Measurements from ENCODE around the gene SAXO2.
"Not testable (repeated sequence)": the region's sequence is repeated elsewhere in the genome, so short reads cannot be mapped to it uniquely, and the experiment has no call there.

SAXO2 gene

GRCh38 chr15:82315519-82316246 lies 53.1 kb downstream of the SAXO2 start:
- DNase-seq (ENCODE audit: insufficient read length, low spot score): no peak
- TF ChIP-seq, protein P1, sequence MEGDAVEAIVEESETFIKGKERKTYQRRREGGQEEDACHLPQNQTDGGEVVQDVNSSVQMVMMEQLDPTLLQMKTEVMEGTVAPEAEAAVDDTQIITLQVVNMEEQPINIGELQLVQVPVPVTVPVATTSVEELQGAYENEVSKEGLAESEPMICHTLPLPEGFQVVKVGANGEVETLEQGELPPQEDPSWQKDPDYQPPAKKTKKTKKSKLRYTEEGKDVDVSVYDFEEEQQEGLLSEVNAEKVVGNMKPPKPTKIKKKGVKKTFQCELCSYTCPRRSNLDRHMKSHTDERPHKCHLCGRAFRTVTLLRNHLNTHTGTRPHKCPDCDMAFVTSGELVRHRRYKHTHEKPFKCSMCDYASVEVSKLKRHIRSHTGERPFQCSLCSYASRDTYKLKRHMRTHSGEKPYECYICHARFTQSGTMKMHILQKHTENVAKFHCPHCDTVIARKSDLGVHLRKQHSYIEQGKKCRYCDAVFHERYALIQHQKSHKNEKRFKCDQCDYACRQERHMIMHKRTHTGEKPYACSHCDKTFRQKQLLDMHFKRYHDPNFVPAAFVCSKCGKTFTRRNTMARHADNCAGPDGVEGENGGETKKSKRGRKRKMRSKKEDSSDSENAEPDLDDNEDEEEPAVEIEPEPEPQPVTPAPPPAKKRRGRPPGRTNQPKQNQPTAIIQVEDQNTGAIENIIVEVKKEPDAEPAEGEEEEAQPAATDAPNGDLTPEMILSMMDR (IDR thresholded peaks at IDR 0.05; ENCODE audit: insufficient read depth, missing control alignments): no peak
- no peak for FAIRE-seq

- not testable (repeated sequence) for DNase-seq (ENCODE audit: insufficient read length, low spot score); FAIRE-seq
These were observed 53.9 kb downstream of the SAXO2 start for GRCh38 chr15:82316247-82317090.

- TF ChIP-seq, protein P1 (IDR thresholded peaks at IDR 0.05; ENCODE audit: insufficient read depth, missing control alignments): no peak
- FAIRE-seq (no peak), DNase-seq (ENCODE audit: insufficient read length, low spot score) (no peak)
These were observed 54.5 kb downstream of the SAXO2 start for GRCh38 chr15:82317091-82317489.

GRCh38 chr15:82317516-82317915 lies 54.9 kb downstream of the SAXO2 start:
- DNase-seq (ENCODE audit: insufficient read length, low spot score); FAIRE-seq: not testable (repeated sequence)

- FAIRE-seq; DNase-seq (ENCODE audit: insufficient read length, low spot score): not testable (repeated sequence)
These were observed 55.7 kb downstream of the SAXO2 start for GRCh38 chr15:82318281-82318680.

DNA sequence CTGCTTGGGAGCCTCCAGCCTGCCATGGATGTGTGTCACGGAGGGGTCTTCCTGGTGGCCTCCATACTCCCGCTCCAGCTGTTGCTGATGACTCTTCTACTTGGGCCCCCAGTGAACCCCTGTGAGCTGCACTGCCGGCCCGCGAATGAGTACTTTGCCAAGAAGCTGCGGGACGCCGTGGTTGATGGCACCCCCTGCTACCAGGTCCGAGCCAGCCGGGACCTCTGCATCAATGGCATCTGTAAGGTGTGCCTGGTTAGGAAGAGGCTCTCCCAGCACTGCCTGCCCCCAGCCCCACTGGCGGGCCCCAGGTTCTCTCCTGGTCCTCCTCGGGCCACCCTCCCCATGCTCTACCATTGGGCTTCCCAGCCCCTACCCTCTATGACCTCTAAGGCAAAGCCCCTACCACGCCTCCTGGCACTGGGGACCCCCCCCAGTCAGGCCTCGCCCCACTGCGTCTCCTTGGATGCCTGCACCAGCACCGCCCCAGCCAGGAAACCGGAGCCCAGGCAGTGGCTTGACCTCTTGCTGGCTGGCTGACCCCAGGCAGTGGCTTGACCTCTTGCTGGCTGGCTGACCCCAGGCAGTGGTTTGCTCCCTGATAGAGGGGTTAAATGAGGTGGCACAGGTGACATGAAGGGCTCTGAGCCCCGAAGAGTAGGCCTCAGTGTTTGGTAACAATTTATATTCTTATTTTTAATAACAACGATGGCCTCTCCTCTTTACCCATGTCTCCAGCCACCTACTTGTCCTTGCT lies 57.1 kb downstream of the SAXO2 start:
- not testable (repeated sequence) for DNase-seq (ENCODE audit: insufficient read length, low spot score); FAIRE-seq

GRCh38 chr15:82320861-82321260 lies 58.2 kb downstream of the SAXO2 start:
- not testable (repeated sequence) for DNase-seq (ENCODE audit: insufficient read length, low spot score); FAIRE-seq

GRCh38 chr15:82322488-82322887 lies 59.9 kb downstream of the SAXO2 start:
- DNase-seq (ENCODE audit: insufficient read length, low spot score); FAIRE-seq: not testable (repeated sequence)

DNA sequence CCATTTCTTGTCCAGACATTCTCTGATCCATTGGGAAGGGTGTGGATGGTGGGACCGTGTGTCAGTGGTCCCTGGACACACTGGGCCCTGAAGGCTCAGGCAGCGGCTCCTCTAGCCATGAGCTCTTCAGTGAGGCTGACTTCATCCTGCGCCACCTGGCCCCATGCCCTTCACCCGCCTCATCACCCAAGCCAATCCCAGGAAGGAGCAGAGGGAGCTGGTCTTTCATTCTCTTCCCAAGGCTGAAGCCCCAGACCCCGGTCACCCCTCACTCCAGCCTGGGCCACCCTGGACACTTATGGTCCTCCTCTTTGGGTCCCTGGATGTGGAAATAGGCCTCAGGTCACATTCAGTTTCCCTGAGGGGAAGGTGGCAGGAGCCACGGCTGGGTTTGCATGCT lies 62.2 kb downstream of the SAXO2 start:
- not testable (repeated sequence) for FAIRE-seq

DNA sequence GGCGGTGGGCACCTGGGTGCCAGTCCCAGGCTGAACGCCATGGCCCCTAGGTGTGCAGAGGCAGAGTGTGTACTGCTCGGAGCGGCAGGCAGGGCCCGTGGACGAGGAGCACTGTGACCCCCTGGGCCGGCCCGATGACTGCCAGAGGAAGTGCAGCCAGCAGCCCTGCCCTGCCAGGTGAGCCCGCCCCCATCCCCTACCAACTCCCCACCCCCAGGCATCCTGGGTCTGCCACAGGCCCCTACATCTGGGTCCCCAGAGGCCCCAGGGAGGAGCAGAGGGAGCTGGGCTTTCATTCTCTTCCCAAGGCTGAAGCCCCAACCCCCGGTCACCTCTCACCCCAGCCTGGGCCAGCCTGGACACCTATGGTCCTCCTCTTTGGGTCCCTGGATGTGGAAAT lies 63.0 kb downstream of the SAXO2 start:
- not testable (repeated sequence) for DNase-seq (ENCODE audit: insufficient read length, low spot score)

More for the DNA sequence above, 62.2 kb downstream of the SAXO2 start:
- DNase-seq (ENCODE audit: insufficient read length, low spot score): not testable (repeated sequence)

GRCh38 chr15:82326896-82327295 lies 64.3 kb downstream of the SAXO2 start:
- DNase-seq (ENCODE audit: insufficient read length, low spot score); FAIRE-seq: not testable (repeated sequence)

More for the DNA sequence above, 63.0 kb downstream of the SAXO2 start:
- FAIRE-seq: not testable (repeated sequence)

- not testable (repeated sequence) for FAIRE-seq; DNase-seq (ENCODE audit: insufficient read length, low spot score)
These were observed 64.8 kb downstream of the SAXO2 start for GRCh38 chr15:82327372-82327771.

GRCh38 chr15:82329039-82329438 lies 66.4 kb downstream of the SAXO2 start:
- FAIRE-seq; DNase-seq (ENCODE audit: insufficient read length, low spot score): not testable (repeated sequence)

DNA sequence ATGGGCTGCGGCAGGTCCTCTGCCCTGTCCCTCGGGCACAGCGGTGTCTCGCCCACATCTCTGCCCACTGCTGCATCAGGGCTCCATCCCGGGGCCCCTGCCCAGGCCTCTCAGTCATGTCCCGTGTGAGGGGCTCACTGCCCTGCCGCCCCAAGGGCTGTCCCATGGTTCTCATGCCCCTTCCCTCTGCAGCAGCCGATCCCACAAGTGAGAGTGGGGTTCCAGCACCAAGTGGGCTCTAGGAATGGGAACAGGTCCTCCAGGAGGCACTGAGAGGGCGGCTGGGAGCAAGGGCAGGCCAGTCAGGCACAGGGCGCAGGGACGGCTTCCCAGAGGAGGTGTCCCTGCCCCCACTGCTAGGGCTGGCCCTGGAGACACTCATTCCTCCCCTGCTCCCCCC lies 68.3 kb downstream of the SAXO2 start:
- DNase-seq (ENCODE audit: insufficient read length, low spot score); FAIRE-seq: not testable (repeated sequence)

GRCh38 chr15:82331576-82332304 lies 69.1 kb downstream of the SAXO2 start:
- not testable (repeated sequence) for DNase-seq (ENCODE audit: insufficient read length, low spot score); FAIRE-seq

All from D721Med (cell line).